Stimulated activated CD8-positive, alpha-beta memory T cell treated with anti-CD3 and anti-CD28 coated beads, Interleukin-4, amount 100 ng/mL, for 48 hours (primary cell): ENCODE measurements around the gene CFLAR.
"Not testable (repeated sequence)": the region's sequence is repeated elsewhere in the genome, so short reads cannot be mapped to it uniquely, and the experiment has no call there.

ENCODE experiments used
- DNase-seq: peaks from one replicate; pipeline ENCODE4 v3.0.0-alpha.2; 2020

CFLAR gene

GRCh38 chr2:201149064-201149820 is 33.3 kb downstream of the CFLAR start:
- DNase-seq = no peak

- DNase-seq = not testable (repeated sequence)
Observed at GRCh38 chr2:201149821-201150165, 33.8 kb downstream of the CFLAR start.

GRCh38 chr2:201150454-201151020 is 34.6 kb downstream of the CFLAR start:
- no peak for DNase-seq

GRCh38 chr2:201151127-201151981 is 35.4 kb downstream of the CFLAR start:
- DNase-seq = no peak

- no peak for DNase-seq
Observed at GRCh38 chr2:201152517-201152916, 36.6 kb downstream of the CFLAR start.

GRCh38 chr2:201152999-201153815 is 37.2 kb downstream of the CFLAR start:
- no peak for DNase-seq

DNA sequence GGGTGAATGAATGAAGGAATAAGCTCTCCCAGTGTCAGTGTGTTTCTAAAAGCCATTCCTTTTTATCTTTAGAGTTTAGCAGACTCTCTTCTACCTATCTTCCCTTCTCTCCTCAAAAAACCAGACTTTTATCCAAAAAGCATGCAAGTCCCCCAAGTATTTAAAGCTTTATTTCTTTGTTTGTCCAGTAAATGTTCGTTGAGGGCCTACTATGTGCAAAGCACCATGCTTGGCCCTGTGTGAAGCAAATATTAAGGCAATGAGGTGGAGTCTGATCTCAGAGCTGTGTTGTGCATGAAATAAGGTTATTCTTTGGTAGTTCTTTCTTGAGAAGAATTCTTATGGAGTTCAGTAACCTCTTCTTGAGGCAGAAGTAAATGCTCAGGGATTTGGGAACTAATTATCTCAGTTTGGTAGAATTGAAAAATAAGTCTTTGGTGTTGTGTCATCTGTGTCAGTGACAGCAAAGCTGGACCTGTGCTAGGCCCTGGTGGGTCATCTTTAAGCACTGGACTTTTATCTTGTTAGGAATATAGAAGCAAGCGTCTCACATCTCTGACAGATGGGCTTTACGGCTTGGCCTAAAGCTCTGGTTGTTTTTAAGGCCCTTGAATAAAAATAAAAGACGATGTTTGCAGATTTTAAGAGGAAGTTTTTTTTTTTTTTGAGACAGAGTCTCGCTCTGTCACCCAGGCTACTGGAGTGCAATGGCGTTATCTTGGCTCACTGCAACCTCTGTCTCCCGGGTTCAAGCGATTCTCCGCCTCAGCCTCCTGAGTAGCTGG is 38.8 kb downstream of the CFLAR start:
- no peak for DNase-seq

GRCh38 chr2:201156036-201156435 is 40.1 kb downstream of the CFLAR start:
- DNase-seq = no peak

DNA sequence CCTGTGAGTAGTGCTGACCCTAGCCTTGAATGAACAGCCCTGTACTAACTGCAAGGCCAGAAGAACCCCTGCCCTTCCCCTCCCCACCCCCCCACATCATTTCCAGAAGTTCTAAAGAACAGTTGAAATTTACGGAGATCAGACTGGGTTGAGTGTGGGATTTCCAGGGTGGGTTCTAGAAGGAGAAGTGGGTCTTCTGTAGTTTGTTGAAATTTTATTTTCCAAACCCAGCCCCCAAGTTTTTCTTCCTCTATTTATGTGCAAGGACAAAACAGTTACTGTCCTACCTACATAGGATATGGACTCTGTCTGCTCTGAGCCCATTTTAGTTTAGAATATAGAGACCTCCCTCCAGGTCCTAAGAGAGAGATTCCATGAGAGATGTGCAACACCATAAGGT is 40.7 kb downstream of the CFLAR start:
- DNase-seq = no peak

DNA sequence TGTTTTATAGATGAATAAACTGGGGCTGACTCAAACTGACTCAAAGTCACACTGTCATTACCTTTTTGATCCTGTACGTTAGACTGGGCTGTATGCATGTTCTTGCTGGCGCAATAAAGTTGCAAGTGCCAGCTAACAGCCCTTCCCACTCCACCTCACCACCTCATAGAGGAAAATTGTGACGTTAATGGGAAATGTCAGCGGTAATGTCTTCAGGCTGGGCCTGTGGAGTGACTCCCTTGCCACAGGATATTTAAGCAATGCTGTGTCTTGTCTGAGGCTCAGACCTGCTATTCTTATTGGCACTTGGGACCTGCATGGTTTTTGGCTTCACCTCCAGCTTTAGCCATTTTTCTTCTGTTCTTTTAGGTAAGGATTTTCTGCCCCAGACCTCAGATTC is 41.7 kb downstream of the CFLAR start:
- DNase-seq = no peak

GRCh38 chr2:201158111-201158929 is 42.4 kb downstream of the CFLAR start:
- no peak for DNase-seq

DNA sequence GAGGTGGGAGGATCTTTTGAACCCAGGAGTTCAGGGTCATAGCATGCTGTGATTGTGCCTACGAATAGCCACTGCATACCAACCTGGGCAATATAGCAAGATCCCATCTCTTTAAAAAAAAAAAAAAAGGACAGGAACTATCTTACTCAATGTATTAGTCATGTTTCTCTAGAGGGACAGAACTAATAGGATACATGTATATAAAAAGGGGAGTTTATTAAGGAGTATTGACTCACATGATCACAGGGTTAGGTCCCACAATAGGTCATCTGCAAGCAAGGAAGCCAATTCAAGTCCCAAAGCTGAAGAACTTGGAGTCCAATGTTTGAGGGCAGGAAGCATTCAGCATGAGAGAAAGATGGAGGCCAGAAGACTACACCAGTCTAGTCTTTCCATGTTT is 48.2 kb downstream of the CFLAR start:
- no peak for DNase-seq

- DNase-seq = no peak
Observed at GRCh38 chr2:201167546-201167945, 51.6 kb downstream of the CFLAR start.

DNA sequence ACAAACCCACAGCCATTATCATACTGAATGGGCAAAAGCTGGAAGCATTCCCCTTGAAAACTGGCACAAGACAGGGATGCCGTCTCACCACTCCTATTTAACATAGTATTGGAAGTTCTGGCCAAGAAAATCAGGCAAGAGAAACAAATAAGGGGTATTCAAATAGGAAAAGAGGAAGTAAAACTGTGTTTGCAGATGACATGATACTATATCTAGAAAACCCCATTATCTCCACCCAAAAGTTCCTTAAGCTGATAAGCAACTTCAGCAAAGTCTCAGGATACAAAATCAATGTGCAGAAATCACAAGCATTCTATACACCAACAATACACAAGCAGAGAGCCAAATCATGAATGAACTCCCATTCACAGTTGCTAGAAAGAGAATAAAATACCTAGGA is 52.5 kb downstream of the CFLAR start:
- not testable (repeated sequence) for DNase-seq

DNA sequence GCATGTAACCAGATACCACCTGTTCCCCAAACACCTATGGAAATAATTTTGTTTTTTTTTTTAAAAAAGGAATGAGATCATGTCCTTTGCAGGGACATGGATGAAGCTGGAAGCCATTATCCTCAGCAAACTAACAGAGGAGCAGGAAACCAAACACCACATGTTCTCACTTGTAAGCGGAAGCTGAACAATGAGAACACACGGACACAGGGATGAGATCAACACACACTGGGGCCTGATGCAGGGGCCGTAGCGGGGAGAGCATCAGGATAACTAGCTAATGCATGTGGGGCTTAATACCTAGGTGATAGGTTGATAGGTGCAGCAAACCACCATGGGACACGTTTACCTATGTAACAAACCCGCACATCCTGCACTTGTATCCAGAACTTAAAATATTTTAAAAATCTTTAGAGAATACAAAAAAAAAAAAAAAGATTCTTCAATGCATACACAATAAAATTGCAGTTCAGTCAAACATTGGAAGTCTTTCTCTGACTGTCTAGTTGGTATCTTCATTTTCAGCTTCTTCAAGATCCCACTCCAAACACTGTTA is 55.4 kb downstream of the CFLAR start:
- DNase-seq = no peak

- no peak for DNase-seq
Observed at GRCh38 chr2:201172279-201172678, 56.3 kb downstream of the CFLAR start.

GRCh38 chr2:201174687-201175086 is 58.7 kb downstream of the CFLAR start:
- DNase-seq = no peak

- DNase-seq = no peak
Observed at GRCh38 chr2:201176081-201176481, 60.1 kb downstream of the CFLAR start.

GRCh38 chr2:201180010-201180409 is 64.0 kb downstream of the CFLAR start:
- no peak for DNase-seq

GRCh38 chr2:201182650-201183364 is 66.8 kb downstream of the CFLAR start, which contains the start of gene CASP10:
Gene CASP10 (plus strand): TSS chr2:201183141. CDS start chr2:201185778, 2,637 bp downstream.
- DNase-seq = no peak
